HCT116 (cell line): ENCODE measurements around the gene FGFR3.

Source experiments
- CTCF ChIP-seq, 3 experiments: fragments of 200-600 bp in 1 of 3; sonication (generic) in 1 of 3; IDR thresholded peaks in 2 of 3; conservative IDR thresholded peaks in 1 of 3; 2 replicates each; pipeline ENCODE4 v1.5.1; 2012 to 2017; ENCODE audit warnings: low read depth in 2 of 3, low read length in 2 of 3, antibody characterized with exemption in 1 of 3, borderline replicate concordance in 1 of 3, control low read depth in 1 of 3, mild to moderate bottlenecking in 1 of 3, mixed read lengths in 1 of 3, mixed run types in 1 of 3, moderate library complexity in 1 of 3; ENCODE audit not compliant: insufficient read depth in 1 of 3
- EZH2 ChIP-seq: fragments of 200-600 bp; sonication (generic); IDR thresholded peaks from 2 replicates; pipeline ENCODE4 v1.6.1; 2017; ENCODE audit warnings: antibody characterized with exemption, mixed run types
- EZH2phosphoT487 ChIP-seq: fragments of 200-600 bp; IDR thresholded peaks from 2 replicates; pipeline ENCODE4 v1.6.1; 2018; ENCODE audit warnings: antibody characterized with exemption, borderline replicate concordance
- JUND ChIP-seq: IDR thresholded peaks from 2 replicates; pipeline ENCODE4 v1.6.1; 2012
- MAX ChIP-seq: IDR thresholded peaks from 2 replicates; pipeline ENCODE4 v1.6.1; 2012
- POLR2A ChIP-seq: IDR thresholded peaks from 2 replicates; pipeline ENCODE4 v1.7.0; 2011; ENCODE audit warnings: borderline replicate concordance; ENCODE audit not compliant: insufficient read depth, insufficient read length; ENCODE audit errors: extremely low read depth
- POLR2AphosphoS5 ChIP-seq: IDR thresholded peaks from 2 replicates; pipeline ENCODE4 v1.6.1; 2011; ENCODE audit warnings: mild to moderate bottlenecking, low read depth, low read length, moderate library complexity
- RAD21 ChIP-seq: IDR thresholded peaks from 2 replicates; pipeline ENCODE4 v1.6.1; 2012; ENCODE audit warnings: low read depth, mild to moderate bottlenecking
- SIN3A ChIP-seq: IDR thresholded peaks from 2 replicates; pipeline ENCODE4 v1.6.1; 2012; ENCODE audit warnings: low read depth
- TF ChIP-seq, protein P1 (sequence below): IDR thresholded peaks from 2 replicates; pipeline ENCODE4 v1.6.1; 2011; ENCODE audit warnings: mild to moderate bottlenecking, low read length, moderate library complexity; ENCODE audit not compliant: insufficient replicate concordance; ENCODE audit errors: extremely low read depth
- TF ChIP-seq, protein P2 (sequence below): IDR thresholded peaks from 2 replicates; pipeline ENCODE4 v1.6.1; 2012; ENCODE audit warnings: low read depth

GRCh38 chr4:1830234-1830633 lies 37.1 kb downstream of the FGFR3 start:
- TF ChIP-seq CTCF (IDR thresholded peaks at IDR 0.05 in 2 of 3, conservative IDR thresholded peaks at IDR 0.05 in 1 of 3; ENCODE audit: borderline replicate concordance in 1 of 3, insufficient read depth in 1 of 3, low read depth in 2 of 3, low read length in 2 of 3) (no peak), POLR2A (no peak), POLR2AphosphoS5 (no peak), SIN3A (no peak), RAD21 (no peak), EZH2 (no peak), JUND (no peak), EZH2phosphoT487 (no peak), MAX (no peak)
- TF ChIP-seq, protein P1, sequence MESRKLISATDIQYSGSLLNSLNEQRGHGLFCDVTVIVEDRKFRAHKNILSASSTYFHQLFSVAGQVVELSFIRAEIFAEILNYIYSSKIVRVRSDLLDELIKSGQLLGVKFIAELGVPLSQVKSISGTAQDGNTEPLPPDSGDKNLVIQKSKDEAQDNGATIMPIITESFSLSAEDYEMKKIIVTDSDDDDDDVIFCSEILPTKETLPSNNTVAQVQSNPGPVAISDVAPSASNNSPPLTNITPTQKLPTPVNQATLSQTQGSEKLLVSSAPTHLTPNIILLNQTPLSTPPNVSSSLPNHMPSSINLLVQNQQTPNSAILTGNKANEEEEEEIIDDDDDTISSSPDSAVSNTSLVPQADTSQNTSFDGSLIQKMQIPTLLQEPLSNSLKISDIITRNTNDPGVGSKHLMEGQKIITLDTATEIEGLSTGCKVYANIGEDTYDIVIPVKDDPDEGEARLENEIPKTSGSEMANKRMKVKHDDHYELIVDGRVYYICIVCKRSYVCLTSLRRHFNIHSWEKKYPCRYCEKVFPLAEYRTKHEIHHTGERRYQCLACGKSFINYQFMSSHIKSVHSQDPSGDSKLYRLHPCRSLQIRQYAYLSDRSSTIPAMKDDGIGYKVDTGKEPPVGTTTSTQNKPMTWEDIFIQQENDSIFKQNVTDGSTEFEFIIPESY, result no peak
- TF ChIP-seq, protein P2, sequence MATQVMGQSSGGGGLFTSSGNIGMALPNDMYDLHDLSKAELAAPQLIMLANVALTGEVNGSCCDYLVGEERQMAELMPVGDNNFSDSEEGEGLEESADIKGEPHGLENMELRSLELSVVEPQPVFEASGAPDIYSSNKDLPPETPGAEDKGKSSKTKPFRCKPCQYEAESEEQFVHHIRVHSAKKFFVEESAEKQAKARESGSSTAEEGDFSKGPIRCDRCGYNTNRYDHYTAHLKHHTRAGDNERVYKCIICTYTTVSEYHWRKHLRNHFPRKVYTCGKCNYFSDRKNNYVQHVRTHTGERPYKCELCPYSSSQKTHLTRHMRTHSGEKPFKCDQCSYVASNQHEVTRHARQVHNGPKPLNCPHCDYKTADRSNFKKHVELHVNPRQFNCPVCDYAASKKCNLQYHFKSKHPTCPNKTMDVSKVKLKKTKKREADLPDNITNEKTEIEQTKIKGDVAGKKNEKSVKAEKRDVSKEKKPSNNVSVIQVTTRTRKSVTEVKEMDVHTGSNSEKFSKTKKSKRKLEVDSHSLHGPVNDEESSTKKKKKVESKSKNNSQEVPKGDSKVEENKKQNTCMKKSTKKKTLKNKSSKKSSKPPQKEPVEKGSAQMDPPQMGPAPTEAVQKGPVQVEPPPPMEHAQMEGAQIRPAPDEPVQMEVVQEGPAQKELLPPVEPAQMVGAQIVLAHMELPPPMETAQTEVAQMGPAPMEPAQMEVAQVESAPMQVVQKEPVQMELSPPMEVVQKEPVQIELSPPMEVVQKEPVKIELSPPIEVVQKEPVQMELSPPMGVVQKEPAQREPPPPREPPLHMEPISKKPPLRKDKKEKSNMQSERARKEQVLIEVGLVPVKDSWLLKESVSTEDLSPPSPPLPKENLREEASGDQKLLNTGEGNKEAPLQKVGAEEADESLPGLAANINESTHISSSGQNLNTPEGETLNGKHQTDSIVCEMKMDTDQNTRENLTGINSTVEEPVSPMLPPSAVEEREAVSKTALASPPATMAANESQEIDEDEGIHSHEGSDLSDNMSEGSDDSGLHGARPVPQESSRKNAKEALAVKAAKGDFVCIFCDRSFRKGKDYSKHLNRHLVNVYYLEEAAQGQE, result no peak
